Endodermal cell (in vitro differentiated cells): ENCODE results near the gene MMP28. TPM values are rescaled to one million over a fixed set of nuclear protein-coding genes. Genes with fewer than 3 reads are reported as not detected.
A peak's percentile ranks its signal among the peaks of the same experiment; 100 is the strongest.

Experiments
- DNase-seq: peaks from one replicate; pipeline ENCODE4 v3.0.0-alpha.2; 2017
- H3K27ac ChIP-seq: 2 replicates; pipeline ENCODE4 v1.5.1; 2013; ENCODE audit warnings: mild to moderate bottlenecking, low read depth, low read length, moderate library complexity
- H3K27me3 ChIP-seq: 2 replicates; pipeline ENCODE4 v1.6.1; 2013; ENCODE audit warnings: mild to moderate bottlenecking, low read length, moderate library complexity; ENCODE audit not compliant: insufficient read depth, control insufficient read depth, poor library complexity, severe bottlenecking
- H3K36me3 ChIP-seq: 2 replicates; pipeline ENCODE4 v1.7.0; 2013; ENCODE audit warnings: mild to moderate bottlenecking, low read length, moderate library complexity; ENCODE audit not compliant: control insufficient read depth, insufficient read depth
- H3K4me1 ChIP-seq: one replicate; pipeline ENCODE4 v1.7.0; 2013; ENCODE audit warnings: low read length; ENCODE audit not compliant: control insufficient read depth, insufficient read depth
- H3K4me3 ChIP-seq: 2 replicates; pipeline ENCODE4 v1.5.1; 2013; ENCODE audit warnings: mild to moderate bottlenecking, low read length, moderate library complexity
- H3K9ac ChIP-seq: 2 replicates; pipeline ENCODE4 v1.6.1; 2013; ENCODE audit warnings: mild to moderate bottlenecking, low read length, moderate library complexity; ENCODE audit not compliant: poor library complexity, severe bottlenecking; ENCODE audit errors: extremely low read depth
- H3K9me3 ChIP-seq: 2 replicates; pipeline ENCODE4 v1.6.1; 2013; ENCODE audit warnings: mild to moderate bottlenecking, low read length, moderate library complexity; ENCODE audit not compliant: control insufficient read depth
- H3K27ac Mint-ChIP-seq: 2 replicates; pipeline ENCODE4 v1.8.0; 2020; ENCODE audit warnings: mixed read lengths
- H3K27me3 Mint-ChIP-seq: 2 replicates; pipeline ENCODE4 v1.8.0; 2021; ENCODE audit warnings: mild to moderate bottlenecking, mixed read lengths; ENCODE audit not compliant: insufficient read depth
- H3K36me3 Mint-ChIP-seq: 2 replicates; pipeline ENCODE4 v1.8.0; 2020; ENCODE audit warnings: low read depth, mixed read lengths
- H3K4me1 Mint-ChIP-seq: 2 replicates; pipeline ENCODE4 v1.8.0; 2020; ENCODE audit warnings: mixed read lengths
- H3K4me3 Mint-ChIP-seq: 2 replicates; pipeline ENCODE4 v1.8.0; 2020; ENCODE audit warnings: mild to moderate bottlenecking, moderate library complexity, mixed read lengths
- H3K9me3 Mint-ChIP-seq: 2 replicates; pipeline ENCODE4 v1.8.0; 2020; ENCODE audit warnings: mild to moderate bottlenecking, mixed read lengths
- CTCF ChIP-seq: fragments of 200-600 bp; sonication (generic); conservative IDR thresholded peaks from 2 replicates; pipeline ENCODE4 v1.5.0; 2021; ENCODE audit warnings: antibody characterized with exemption, mild to moderate bottlenecking
- WGBS, 2 experiments: methylation state at CpG; one replicate each; pipeline versions ENCODE4 v1.1.5 to v1.1.7; 2013; ENCODE audit warnings: missing lambda C conversion rate in 2 of 2, mixed read lengths in 1 of 2; ENCODE audit not compliant: insufficient coverage in 1 of 2, insufficient read length in 1 of 2; 5-methylcytosine and 5-hydroxymethylcytosine counted together
- total RNA-seq, 2 donors: library from RNA; stranded (reverse); fragmentation: NEBNext Ultra II Directional in 1 of 2; extraction: Animal tissue kit (Norgen Biotek cat#: 25700) in 1 of 2; gene quantifications; 2 replicates in 1 of 2; 3 replicates in 1 of 2; pipeline ENCODE4 v1.2.1, GENCODE V29; 2021

Gene MMP28
- total RNA-seq, 2 donors from 2014 or later: not detected

DNA sequence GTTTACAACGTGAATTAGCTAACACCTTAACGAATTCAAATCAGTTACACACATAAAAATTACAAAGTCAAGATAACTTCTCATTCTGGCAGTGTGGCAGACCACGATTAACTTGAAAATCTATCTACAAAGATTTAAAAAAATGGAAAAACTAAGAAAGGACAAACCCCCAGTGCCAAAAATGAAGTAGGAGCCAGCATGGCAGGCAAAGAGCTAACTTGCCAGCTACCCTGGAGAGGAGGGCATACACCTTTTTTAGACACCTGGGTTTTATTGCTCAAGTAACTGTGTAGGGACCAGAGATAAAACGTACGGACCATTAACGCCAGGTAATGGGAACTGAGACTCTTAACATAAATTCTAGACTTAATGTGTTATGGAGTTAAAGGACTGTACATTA, 16.3 kb upstream of the MMP28 start:
- Mint-ChIP-seq H3K4me1 (peaks cover 20% of the 10 kb centered on the region), H3K27ac (no peak overlapping the region), H3K27me3 (peaks cover 2% of the 10 kb centered on the region), H3K9me3 (no peaks in the 10 kb centered on the region), H3K36me3 (peaks cover 21% of the 10 kb centered on the region), H3K4me3 (peak overlapping the region; percentile 97)
- H3K27me3 ChIP-seq: no peaks in the 10 kb centered on the region
- no peaks in the 10 kb centered on the region for H3K4me1 ChIP-seq
- H3K27ac ChIP-seq: no peak overlapping the region
- H3K36me3 ChIP-seq: peaks cover 40% of the 10 kb centered on the region
- H3K4me3 ChIP-seq: peak overlapping the region; percentile 100
- DNase-seq: no peak
- 91 to 97% methylated on average over 6 of the region's 6 CpGs for WGBS, 2 experiments
- no peak for TF ChIP-seq CTCF
- no peaks in the 10 kb centered on the region for H3K9me3 ChIP-seq
- H3K9ac ChIP-seq: no peak overlapping the region

GRCh38 chr17:35809855-35810461, 14.5 kb upstream of the MMP28 start:
- H3K9me3 ChIP-seq: no peaks in the 10 kb centered on the region
- DNase-seq: no peak
- no peaks in the 10 kb centered on the region for H3K9me3 Mint-ChIP-seq
- peaks cover 13% of the 10 kb centered on the region for H3K36me3 Mint-ChIP-seq
- H3K4me1 Mint-ChIP-seq: peaks cover 20% of the 10 kb centered on the region
- no peaks in the 10 kb centered on the region for H3K4me1 ChIP-seq
- no peak for TF ChIP-seq CTCF
- peaks cover 28% of the 10 kb centered on the region for H3K36me3 ChIP-seq
- H3K27me3 Mint-ChIP-seq: peaks cover 3% of the 10 kb centered on the region
- H3K4me3 ChIP-seq: peak overlapping the region; percentile 100
- H3K4me3 Mint-ChIP-seq: peak overlapping the region; percentile 97
- H3K27me3 ChIP-seq: no peaks in the 10 kb centered on the region
- 0% methylated on average over 7 to 20 of the region's 24 CpGs for WGBS, 2 experiments
- H3K27ac Mint-ChIP-seq: peak overlapping the region; percentile 99
- peak overlapping the region; percentile 81 for H3K9ac ChIP-seq
- H3K27ac ChIP-seq: peak overlapping the region; percentile 91

DNA sequence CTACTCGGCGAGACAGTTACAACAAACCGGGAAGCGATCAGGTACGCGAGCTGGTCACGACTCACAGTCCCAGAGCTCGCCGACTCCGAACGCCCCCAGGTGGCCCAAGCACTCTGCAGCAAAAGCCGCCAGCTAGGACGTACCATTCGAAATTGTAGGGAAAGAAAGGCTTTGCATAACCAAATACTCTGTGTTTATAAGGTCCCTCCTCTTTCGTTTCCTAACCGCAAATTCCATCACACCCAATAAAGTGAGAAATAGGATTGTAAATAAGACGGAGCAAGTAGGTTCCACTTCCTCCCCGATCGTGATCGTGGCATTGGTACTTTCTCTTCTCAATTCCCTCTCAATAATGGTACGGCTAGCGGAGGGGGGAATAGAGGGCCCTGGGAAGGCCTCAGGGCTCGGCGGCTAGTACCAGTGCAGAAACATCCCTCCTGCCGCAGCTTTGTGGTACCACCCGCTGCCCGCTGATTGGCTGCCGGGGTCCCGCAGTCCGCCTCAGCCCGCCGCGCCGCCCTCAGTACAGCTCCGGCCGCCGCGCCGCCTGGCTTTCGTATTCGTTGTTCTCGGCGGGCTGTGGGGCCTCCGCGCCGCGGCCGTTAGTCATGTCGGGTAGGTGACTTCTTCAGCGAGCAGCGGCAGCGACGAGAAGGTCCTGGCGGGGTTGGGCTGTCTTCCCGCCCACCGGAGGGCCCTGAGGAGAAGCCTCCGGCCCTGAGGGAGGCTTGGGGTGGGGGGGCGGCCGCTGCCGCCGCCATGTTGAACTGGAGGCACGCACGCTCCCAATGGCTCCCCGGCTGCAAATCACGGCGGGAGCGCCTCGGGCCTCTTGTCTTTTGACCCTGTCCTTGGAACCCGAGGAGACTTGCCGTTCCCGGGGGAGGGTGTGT, 13.8 kb upstream of the MMP28 start, which contains the start of gene TAF15:
TAF15 (plus strand) TSS at position 523 of the 893 bp plus-strand sequence; CDS start at position 609, 86 bp downstream.
- Mint-ChIP-seq H3K4me1 (peaks cover 20% of the 10 kb centered on the region), H3K27ac (peak within 1 kb of the TSS; percentile 99), H3K9me3 (no peaks in the 10 kb centered on the region), H3K27me3 (peaks cover 3% of the 10 kb centered on the region), H3K36me3 (peaks cover 13% of the 10 kb centered on the region), H3K4me3 (peak within 1 kb of the TSS; percentile 97)
- peak; percentile 99 for DNase-seq
- Histone ChIP-seq H3K36me3 (peaks cover 28% of the 10 kb centered on the region), H3K4me1 (no peaks in the 10 kb centered on the region), H3K9ac (peak within 1 kb of the TSS; percentile 81), H3K9me3 (no peaks in the 10 kb centered on the region), H3K27me3 (no peaks in the 10 kb centered on the region), H3K4me3 (peak within 1 kb of the TSS; percentile 100), H3K27ac (peak within 1 kb of the TSS; percentile 91)
- TF ChIP-seq CTCF: peak; percentile 81
- 0 to 2% methylated on average over 33 to 69 of the region's 71 CpGs for WGBS, 2 experiments
